Nephron progenitor cell (in vitro differentiated cells): ENCODE data around the gene FURIN.
"Not testable (repeated sequence)": the region's sequence is repeated elsewhere in the genome, so short reads cannot be mapped to it uniquely, and the experiment has no call there.

Experiments
- DNase-seq: peaks from one replicate; pipeline ENCODE4 v3.0.0; 2021
- H3K27ac Mint-ChIP-seq: 2 replicates; pipeline ENCODE4 v1.8.0; 2021; ENCODE audit warnings: mild to moderate bottlenecking, moderate library complexity, mixed read lengths
- H3K27me3 Mint-ChIP-seq: 2 replicates; pipeline ENCODE4 v1.8.0; 2021; ENCODE audit warnings: mild to moderate bottlenecking, low read depth, mixed read lengths; ENCODE audit not compliant: poor library complexity
- H3K36me3 Mint-ChIP-seq: 2 replicates; pipeline ENCODE4 v1.8.0; 2021; ENCODE audit warnings: low read depth, mixed read lengths
- H3K4me1 Mint-ChIP-seq: 2 replicates; pipeline ENCODE4 v1.8.0; 2021; ENCODE audit warnings: mixed read lengths
- H3K4me3 Mint-ChIP-seq: 2 replicates; pipeline ENCODE4 v1.8.0; 2021; ENCODE audit warnings: mild to moderate bottlenecking, moderate library complexity, mixed read lengths
- H3K9me3 Mint-ChIP-seq: 2 replicates; pipeline ENCODE4 v1.8.0; 2021; ENCODE audit warnings: mild to moderate bottlenecking, moderate library complexity, mixed read lengths
- CTCF ChIP-seq: fragments of 200-600 bp; sonication (generic); IDR thresholded peaks from 2 replicates; pipeline ENCODE4 v1.5.0; 2021; ENCODE audit warnings: antibody characterized with exemption

FURIN gene

DNA sequence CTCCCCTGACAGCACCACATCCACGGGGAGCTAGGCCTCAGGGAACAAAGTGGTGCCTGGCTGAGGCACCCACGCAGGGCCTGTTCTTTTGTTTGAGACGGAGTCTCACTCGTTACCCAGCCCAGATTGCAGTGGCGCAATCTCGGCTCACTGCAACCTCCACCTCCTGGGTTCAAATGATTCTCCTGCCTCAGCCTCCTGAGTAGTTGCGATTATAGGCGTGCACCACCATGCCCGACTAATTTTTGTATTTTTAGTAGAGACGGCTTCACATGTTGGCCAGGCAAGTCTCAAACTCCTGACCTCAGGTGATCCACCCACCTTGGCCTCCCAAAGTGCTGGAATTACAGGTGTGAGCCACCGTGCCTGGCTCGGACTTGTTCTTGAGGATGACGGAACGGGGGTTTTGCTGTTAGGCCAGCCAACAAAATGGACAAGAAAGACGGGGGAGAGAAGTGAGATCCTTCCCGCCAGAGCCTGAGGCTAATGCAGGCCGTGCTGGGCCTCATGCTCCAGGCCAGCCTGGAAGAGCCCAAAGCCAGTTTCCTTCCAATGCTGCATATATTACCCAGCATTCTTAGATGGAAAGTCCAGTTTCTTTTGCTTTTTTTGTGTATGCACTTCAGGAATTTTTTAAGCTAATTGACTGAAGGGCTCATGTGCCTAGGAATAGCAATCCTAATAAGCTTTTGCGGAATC is 28.1 kb upstream of the FURIN start:
- DNase-seq = no peak
- Mint-ChIP-seq H3K9me3 (no peaks in the 10 kb centered on the region), H3K4me1 (peaks cover 21% of the 10 kb centered on the region), H3K27me3 (peaks cover 3% of the 10 kb centered on the region), H3K4me3 (no peak overlapping the region), H3K27ac (no peak overlapping the region), H3K36me3 (no peaks in the 10 kb centered on the region)
- no peak for TF ChIP-seq CTCF

DNA sequence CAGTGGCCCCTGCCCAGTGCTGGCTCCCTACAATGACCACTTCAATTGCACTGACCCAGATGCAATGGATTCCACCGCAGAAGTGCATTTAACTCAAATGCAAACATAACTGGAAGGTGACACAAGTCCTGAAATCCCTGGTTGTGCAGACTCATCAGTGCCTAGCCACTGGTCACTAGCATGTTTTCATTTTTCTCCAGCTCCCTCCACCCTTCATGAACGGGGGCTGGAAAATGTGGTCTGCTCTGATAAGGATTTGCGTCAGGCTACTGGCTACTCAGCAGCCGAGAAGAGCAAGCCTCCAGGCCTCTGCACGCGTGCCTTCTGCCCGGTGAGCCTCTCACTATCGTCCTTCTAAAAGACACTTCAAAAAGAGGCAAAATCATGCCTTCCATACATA is 27.4 kb upstream of the FURIN start:
- no peak for DNase-seq
- Mint-ChIP-seq H3K27ac (no peak overlapping the region), H3K4me1 (peaks cover 21% of the 10 kb centered on the region), H3K36me3 (no peaks in the 10 kb centered on the region), H3K27me3 (peaks cover 3% of the 10 kb centered on the region), H3K4me3 (no peak overlapping the region), H3K9me3 (no peaks in the 10 kb centered on the region)
- no peak for TF ChIP-seq CTCF

DNA sequence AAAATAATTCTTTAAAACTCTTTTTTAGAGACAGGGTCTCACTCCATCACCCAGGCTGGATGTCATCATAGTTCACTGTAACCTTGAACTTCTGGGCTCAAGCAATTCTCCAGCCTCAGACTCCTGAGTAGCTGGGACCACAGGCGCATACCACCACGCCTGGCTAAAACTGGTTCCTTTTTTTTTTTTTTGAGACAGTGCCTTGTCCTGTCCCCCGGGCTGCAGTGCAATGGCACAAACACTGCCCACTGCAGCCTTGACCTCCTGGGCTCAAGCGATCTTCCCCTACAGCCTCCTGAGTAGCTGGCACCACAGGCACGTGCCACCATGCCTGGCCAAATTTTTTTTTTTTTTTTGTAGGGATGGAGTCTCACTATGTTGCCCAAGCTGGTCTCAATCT is 23.7 kb upstream of the FURIN start:
- H3K9me3 Mint-ChIP-seq = no peaks in the 10 kb centered on the region
- peaks cover 5% of the 10 kb centered on the region for H3K4me1 Mint-ChIP-seq
- DNase-seq = no peak
- no peak overlapping the region for H3K4me3 Mint-ChIP-seq
- H3K27me3 Mint-ChIP-seq = no peaks in the 10 kb centered on the region
- no peaks in the 10 kb centered on the region for H3K36me3 Mint-ChIP-seq
- TF ChIP-seq CTCF = no peak
- H3K27ac Mint-ChIP-seq = no peak overlapping the region

- no peak for DNase-seq
- Mint-ChIP-seq H3K4me1 (peaks cover 5% of the 10 kb centered on the region), H3K9me3 (no peaks in the 10 kb centered on the region), H3K27me3 (no peaks in the 10 kb centered on the region), H3K27ac (no peak overlapping the region), H3K36me3 (no peaks in the 10 kb centered on the region), H3K4me3 (no peak overlapping the region)
- TF ChIP-seq CTCF = no peak
Observed at GRCh38 chr15:90845201-90845949, 23.0 kb upstream of the FURIN start.

- peaks cover 11% of the 10 kb centered on the region for H3K27me3 Mint-ChIP-seq
- H3K36me3 Mint-ChIP-seq, H3K9me3 Mint-ChIP-seq, H3K27ac Mint-ChIP-seq, H3K4me3 Mint-ChIP-seq, DNase-seq, H3K4me1 Mint-ChIP-seq: not testable (repeated sequence)
Observed at GRCh38 chr15:90849424-90849823, 19.0 kb upstream of the FURIN start.

DNA sequence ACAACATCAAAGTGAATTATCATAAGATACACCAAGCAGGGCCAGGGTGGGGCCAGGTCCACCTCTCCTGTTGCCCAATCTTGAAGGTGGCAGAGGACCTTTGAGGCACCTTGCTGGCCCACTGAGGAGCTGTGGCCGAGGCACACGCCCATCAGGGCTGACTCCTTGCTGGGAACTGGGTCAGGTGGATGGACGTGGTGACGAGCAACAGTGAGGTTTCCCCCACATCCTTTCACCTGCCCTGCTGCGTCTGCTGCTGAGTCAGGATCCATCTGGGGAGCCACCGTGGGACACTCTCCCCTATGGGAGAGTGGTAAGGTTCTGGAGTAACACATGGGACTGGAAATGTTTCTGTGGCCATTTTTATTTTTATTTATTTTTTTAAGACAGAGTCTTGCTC is 17.3 kb upstream of the FURIN start:
- peaks cover 11% of the 10 kb centered on the region for H3K27me3 Mint-ChIP-seq
- H3K4me3 Mint-ChIP-seq = no peak overlapping the region
- H3K36me3 Mint-ChIP-seq = no peaks in the 10 kb centered on the region
- no peaks in the 10 kb centered on the region for H3K9me3 Mint-ChIP-seq
- H3K27ac Mint-ChIP-seq = no peak overlapping the region
- peaks cover 5% of the 10 kb centered on the region for H3K4me1 Mint-ChIP-seq
- DNase-seq = no peak
- TF ChIP-seq CTCF = no peak
